MM.1S (cell line): ENCODE measurements around the gene OLFML2A.

Experiments used
- CTCF ChIP-seq: fragments of 300-600 bp; sonication (generic); IDR thresholded peaks from 2 replicates; pipeline ENCODE4 v1.5.1; 2016; ENCODE audit warnings: antibody characterized with exemption, low read length, mixed read lengths
- EZH2 ChIP-seq: fragments of 300-600 bp; sonication (generic); optimal IDR thresholded peaks from 2 replicates; pipeline ENCODE3; 2017; ENCODE audit warnings: low read depth, mild to moderate bottlenecking, antibody characterized with exemption, low read length, mixed read lengths
- EZH2phosphoT487 ChIP-seq: fragments of 300-600 bp; sonication (generic); IDR thresholded peaks from 2 replicates; pipeline ENCODE4 v1.6.1; 2018; ENCODE audit warnings: antibody characterized with exemption, low read length

GRCh38 chr9:124784509-124784908 is 7.6 kb downstream of the OLFML2A start:
- TF ChIP-seq CTCF, result no peak
- TF ChIP-seq EZH2, result no peak
- TF ChIP-seq EZH2phosphoT487, result no peak
